Uterus (tissue), 4 donors: ENCODE results near the gene CUL5. TPM values are rescaled to one million over a fixed set of nuclear protein-coding genes. Genes with fewer than 3 reads are reported as not detected.

Experiments
- DNase-seq, 2 donors: peaks; one replicate each; pipeline ENCODE4 v3.0.0-alpha.2; 2019 to 2020
- H3K27ac ChIP-seq, 2 donors: fragments of 200-600 bp; sonication (generic); 1 replicate in 1 of 2; 2 replicates in 1 of 2; pipeline ENCODE4 v1.5.1; 2016 to 2018
- H3K27me3 ChIP-seq, 2 donors: fragments of 200-600 bp; sonication (generic); one replicate each; pipeline ENCODE4 v1.5.1; 2018 to 2019; ENCODE audit warnings: control low read depth in 1 of 2
- H3K36me3 ChIP-seq, 2 donors: fragments of 200-600 bp; sonication (generic); one replicate each; pipeline ENCODE4 v1.5.1; 2019; ENCODE audit warnings: control low read depth in 1 of 2
- H3K4me1 ChIP-seq, 2 donors: fragments of 200-600 bp; sonication (generic); one replicate each; pipeline ENCODE4 v1.5.1; 2018 to 2019; ENCODE audit warnings: control low read depth in 1 of 2
- H3K4me3 ChIP-seq, 2 donors: fragments of 200-600 bp; sonication (generic); 1 replicate in 1 of 2; 2 replicates in 1 of 2; pipeline ENCODE4 v1.5.1; 2018 to 2019; ENCODE audit warnings: mild to moderate bottlenecking in 1 of 2
- H3K9me3 ChIP-seq, 2 donors: fragments of 200-600 bp; sonication (generic); one replicate each; pipeline ENCODE4 v1.5.1; 2019; ENCODE audit warnings: control low read depth in 1 of 2
- POLR2A ChIP-seq, 2 donors: fragments of 450-650 bp; IDR thresholded peaks; one replicate each; pipeline ENCODE4 v1.6.1; 2016; ENCODE audit warnings: antibody characterized with exemption in 2 of 2, mild to moderate bottlenecking in 1 of 2, moderate library complexity in 1 of 2
- intact Hi-C: fragments of 100-400 bp; cut with DNase I; formaldehyde crosslinking; loops from one replicate; pipeline ENCODE4 v1.15.1; 2023; ENCODE audit warnings: low total_unique reads
- total RNA-seq, 4 donors: library from RNA; depleted of rRNA in 3 of 4; stranded (reverse); fragments of >200 nt in 3 of 4; gene quantifications; one replicate each; pipeline versions ENCODE4 v1.1.0 to v1.2.4, GENCODE V29; 2014 to 2023
- TF ChIP-seq, protein P1 (sequence below), 4 experiments: fragments of 200-600 bp in 2 of 4; fragments of 450-650 bp in 2 of 4; sonication (generic) in 2 of 4; IDR thresholded peaks; one replicate each; pipeline ENCODE4 v1.5.1; 2016 to 2019; ENCODE audit warnings: antibody characterized with exemption in 4 of 4, mild to moderate bottlenecking in 2 of 4, moderate library complexity in 1 of 4
- donor health status: DM: yes; HTN: yes; CAD: no.

CUL5 gene
- total RNA-seq, 4 donors from 2014 or later, result 29.5 to 79.8 (median 40.9) TPM

DNA sequence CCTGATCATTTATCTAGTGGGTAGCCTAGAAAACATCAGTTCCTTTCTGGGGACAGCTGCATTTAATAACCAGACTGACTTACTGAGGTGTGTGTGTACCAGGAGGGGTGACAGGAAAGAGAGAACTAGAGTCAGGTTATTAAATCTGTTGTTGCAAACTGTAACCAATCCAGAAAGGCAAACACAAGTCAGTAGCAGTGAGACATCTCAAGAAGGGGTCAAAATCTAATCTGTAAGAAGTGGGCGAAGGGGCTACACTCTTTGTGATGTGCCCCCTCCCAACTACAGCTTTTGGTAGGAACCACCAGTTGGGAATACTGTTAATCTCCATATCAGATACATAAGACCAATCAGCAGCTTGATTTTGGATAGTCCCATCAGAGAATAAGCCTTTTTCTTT is 26.3 kb downstream of the CUL5 start:
- Histone ChIP-seq H3K27me3 (no peaks in the 10 kb centered on the region), H3K4me1 (no peaks in the 10 kb centered on the region), H3K9me3 (no peaks in the 10 kb centered on the region), H3K4me3 (no peak overlapping the region), H3K27ac (no peak overlapping the region), H3K36me3 (no peaks in the 10 kb centered on the region)
- no peak for TF ChIP-seq POLR2A (IDR thresholded peaks at IDR 0.05)
- TF ChIP-seq, protein P1, sequence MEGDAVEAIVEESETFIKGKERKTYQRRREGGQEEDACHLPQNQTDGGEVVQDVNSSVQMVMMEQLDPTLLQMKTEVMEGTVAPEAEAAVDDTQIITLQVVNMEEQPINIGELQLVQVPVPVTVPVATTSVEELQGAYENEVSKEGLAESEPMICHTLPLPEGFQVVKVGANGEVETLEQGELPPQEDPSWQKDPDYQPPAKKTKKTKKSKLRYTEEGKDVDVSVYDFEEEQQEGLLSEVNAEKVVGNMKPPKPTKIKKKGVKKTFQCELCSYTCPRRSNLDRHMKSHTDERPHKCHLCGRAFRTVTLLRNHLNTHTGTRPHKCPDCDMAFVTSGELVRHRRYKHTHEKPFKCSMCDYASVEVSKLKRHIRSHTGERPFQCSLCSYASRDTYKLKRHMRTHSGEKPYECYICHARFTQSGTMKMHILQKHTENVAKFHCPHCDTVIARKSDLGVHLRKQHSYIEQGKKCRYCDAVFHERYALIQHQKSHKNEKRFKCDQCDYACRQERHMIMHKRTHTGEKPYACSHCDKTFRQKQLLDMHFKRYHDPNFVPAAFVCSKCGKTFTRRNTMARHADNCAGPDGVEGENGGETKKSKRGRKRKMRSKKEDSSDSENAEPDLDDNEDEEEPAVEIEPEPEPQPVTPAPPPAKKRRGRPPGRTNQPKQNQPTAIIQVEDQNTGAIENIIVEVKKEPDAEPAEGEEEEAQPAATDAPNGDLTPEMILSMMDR (IDR thresholded peaks at IDR 0.05), result no peak
- no peak for DNase-seq
- intact Hi-C loops, result no loop called here

- H3K27me3 ChIP-seq, result no peaks in the 10 kb centered on the region
- no peak overlapping the region for H3K27ac ChIP-seq
- DNase-seq, result no peak
- H3K36me3 ChIP-seq, result no peaks in the 10 kb centered on the region
- H3K4me1 ChIP-seq, result no peaks in the 10 kb centered on the region
- H3K9me3 ChIP-seq, result no peaks in the 10 kb centered on the region
- TF ChIP-seq, protein P1 (IDR thresholded peaks at IDR 0.05), result no peak
- TF ChIP-seq POLR2A (IDR thresholded peaks at IDR 0.05), result no peak
- intact Hi-C loops, result no loop called here
- H3K4me3 ChIP-seq, result no peak overlapping the region
Observed at GRCh38 chr11:108035690-108036089, 27.0 kb downstream of the CUL5 start.

DNA sequence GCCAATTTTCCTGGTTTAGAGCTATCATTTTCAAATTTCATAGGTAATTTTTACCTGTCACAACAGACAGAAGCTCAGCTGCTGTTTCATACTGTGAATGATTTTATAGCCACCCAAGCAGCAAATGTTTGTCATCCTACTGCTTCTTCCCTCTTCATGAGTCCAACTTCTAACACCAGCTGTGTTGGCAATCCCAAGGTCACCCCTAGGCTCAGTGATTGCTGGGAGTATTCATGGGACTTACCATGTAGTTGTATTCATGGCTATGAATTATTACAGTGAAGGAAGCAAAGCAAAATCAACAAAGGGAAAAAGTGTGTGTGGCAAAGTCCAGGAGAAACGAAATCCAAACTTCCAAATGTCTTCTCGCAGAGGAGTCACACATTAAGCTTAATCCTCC is 28.5 kb downstream of the CUL5 start:
- Histone ChIP-seq H3K9me3 (no peaks in the 10 kb centered on the region), H3K27me3 (no peaks in the 10 kb centered on the region), H3K27ac (no peak overlapping the region), H3K4me1 (no peaks in the 10 kb centered on the region), H3K36me3 (no peaks in the 10 kb centered on the region), H3K4me3 (no peak overlapping the region)
- intact Hi-C loops, result no loop called here
- DNase-seq, result no peak
- TF ChIP-seq, protein P1 (IDR thresholded peaks at IDR 0.05), result no peak
- TF ChIP-seq POLR2A (IDR thresholded peaks at IDR 0.05), result no peak

GRCh38 chr11:108037636-108038035 is 28.9 kb downstream of the CUL5 start:
- no peak for DNase-seq
- intact Hi-C loops, result no loop called here
- Histone ChIP-seq H3K9me3 (no peaks in the 10 kb centered on the region), H3K4me3 (no peak overlapping the region), H3K4me1 (no peaks in the 10 kb centered on the region), H3K27me3 (no peaks in the 10 kb centered on the region), H3K36me3 (no peaks in the 10 kb centered on the region), H3K27ac (no peak overlapping the region)
- no peak for TF ChIP-seq POLR2A (IDR thresholded peaks at IDR 0.05)
- TF ChIP-seq, protein P1 (IDR thresholded peaks at IDR 0.05), result no peak

- DNase-seq, result no peak
- H3K27me3 ChIP-seq, result no peaks in the 10 kb centered on the region
- H3K27ac ChIP-seq, result no peak overlapping the region
- H3K4me3 ChIP-seq, result no peak overlapping the region
- no peaks in the 10 kb centered on the region for H3K36me3 ChIP-seq
- intact Hi-C loops, result no loop called here
- no peaks in the 10 kb centered on the region for H3K9me3 ChIP-seq
- TF ChIP-seq, protein P1 (IDR thresholded peaks at IDR 0.05), result no peak
- H3K4me1 ChIP-seq, result no peaks in the 10 kb centered on the region
Observed at GRCh38 chr11:108048269-108048668, 39.6 kb downstream of the CUL5 start.
